Type B pancreatic cell (in vitro differentiated cells): ENCODE data around the gene PAX7. TPM values are rescaled to one million over a fixed set of nuclear protein-coding genes. Genes with fewer than 3 reads are reported as not detected.
"Not testable (repeated sequence)": the region's sequence is repeated elsewhere in the genome, so short reads cannot be mapped to it uniquely, and the experiment has no call there.

ENCODE experiments used
- DNase-seq: peaks from one replicate; pipeline ENCODE4 v3.0.0; 2021; ENCODE audit warnings: mixed read lengths; ENCODE audit not compliant: unreplicated experiment; ENCODE audit errors: extremely low spot score
- H3K27ac Mint-ChIP-seq: 2 replicates; pipeline ENCODE4 v1.8.0; 2021; ENCODE audit warnings: mild to moderate bottlenecking, mixed read lengths
- H3K27me3 Mint-ChIP-seq: 2 replicates; pipeline ENCODE4 v1.8.0; 2021; ENCODE audit warnings: mixed read lengths
- H3K36me3 Mint-ChIP-seq: 2 replicates; pipeline ENCODE4 v1.8.0; 2021; ENCODE audit warnings: mixed read lengths
- H3K4me1 Mint-ChIP-seq: one replicate; pipeline ENCODE4 v1.8.0; 2021; ENCODE audit warnings: mixed read lengths; ENCODE audit not compliant: unreplicated experiment
- H3K4me3 Mint-ChIP-seq: 2 replicates; pipeline ENCODE4 v1.8.0; 2021; ENCODE audit warnings: mild to moderate bottlenecking, mixed read lengths
- H3K9me3 Mint-ChIP-seq: 2 replicates; pipeline ENCODE4 v1.8.0; 2021; ENCODE audit warnings: mixed read lengths
- CTCF ChIP-seq: fragments of 200-600 bp; sonication (generic); conservative IDR thresholded peaks from 2 replicates; pipeline ENCODE4 v1.5.0; 2021; ENCODE audit warnings: antibody characterized with exemption, mild to moderate bottlenecking
- total RNA-seq: library from RNA; stranded (reverse); gene quantifications from 2 replicates; pipeline ENCODE4 v1.2.1, GENCODE V29; 2021; ENCODE audit warnings: low replicate concordance

Gene PAX7
- total RNA-seq, 1 donor from 2014 or later = 2.9 TPM

- H3K9me3 Mint-ChIP-seq = no peaks in the 10 kb centered on the region
- peaks cover 68% of the 10 kb centered on the region for H3K27me3 Mint-ChIP-seq
Observed at GRCh38 chr1:18687273-18687672, 56.6 kb downstream of the PAX7 start.

GRCh38 chr1:18691648-18692047 lies 61.0 kb downstream of the PAX7 start:
- no peaks in the 10 kb centered on the region for H3K36me3 Mint-ChIP-seq
- no peaks in the 10 kb centered on the region for H3K9me3 Mint-ChIP-seq
- H3K4me3 Mint-ChIP-seq = no peak overlapping the region
- TF ChIP-seq CTCF = no peak
- no peak overlapping the region for H3K27ac Mint-ChIP-seq
- H3K4me1 Mint-ChIP-seq = no peaks in the 10 kb centered on the region
- no peak for DNase-seq
- H3K27me3 Mint-ChIP-seq = peaks cover 59% of the 10 kb centered on the region

More at GRCh38 chr1:18687273-18687672, 56.6 kb downstream of the PAX7 start:
- Mint-ChIP-seq H3K4me1 (no peaks in the 10 kb centered on the region), H3K36me3 (no peaks in the 10 kb centered on the region), H3K4me3 (no peak overlapping the region), H3K27ac (no peak overlapping the region)
- no peak for TF ChIP-seq CTCF
- no peak for DNase-seq

- no peak overlapping the region for H3K27ac Mint-ChIP-seq
- TF ChIP-seq CTCF = no peak
- no peaks in the 10 kb centered on the region for H3K4me1 Mint-ChIP-seq
- peaks cover 67% of the 10 kb centered on the region for H3K27me3 Mint-ChIP-seq
- DNase-seq = no peak
- H3K4me3 Mint-ChIP-seq = no peak overlapping the region
- H3K9me3 Mint-ChIP-seq = no peaks in the 10 kb centered on the region
- no peaks in the 10 kb centered on the region for H3K36me3 Mint-ChIP-seq
Observed at GRCh38 chr1:18693256-18694098, 62.8 kb downstream of the PAX7 start.

- not testable (repeated sequence) for H3K9me3 Mint-ChIP-seq, H3K27ac Mint-ChIP-seq, H3K4me1 Mint-ChIP-seq, DNase-seq, H3K36me3 Mint-ChIP-seq, H3K4me3 Mint-ChIP-seq
- peaks cover 71% of the 10 kb centered on the region for H3K27me3 Mint-ChIP-seq
Observed at GRCh38 chr1:18694289-18694688, 63.6 kb downstream of the PAX7 start.

- no peaks in the 10 kb centered on the region for H3K4me1 Mint-ChIP-seq
- H3K27ac Mint-ChIP-seq = no peak overlapping the region
- DNase-seq = no peak
- TF ChIP-seq CTCF = no peak
- H3K4me3 Mint-ChIP-seq = no peak overlapping the region
- H3K27me3 Mint-ChIP-seq = peaks cover 65% of the 10 kb centered on the region
- no peaks in the 10 kb centered on the region for H3K9me3 Mint-ChIP-seq
- H3K36me3 Mint-ChIP-seq = no peaks in the 10 kb centered on the region
Observed at GRCh38 chr1:18697541-18697940, 66.9 kb downstream of the PAX7 start.

GRCh38 chr1:18700530-18700929 lies 69.9 kb downstream of the PAX7 start:
- Mint-ChIP-seq H3K4me1 (no peaks in the 10 kb centered on the region), H3K36me3 (no peaks in the 10 kb centered on the region), H3K4me3 (no peak overlapping the region), H3K9me3 (no peaks in the 10 kb centered on the region), H3K27me3 (peaks cover 58% of the 10 kb centered on the region), H3K27ac (no peak overlapping the region)
- DNase-seq = no peak
- no peak for TF ChIP-seq CTCF
